Naive B cell (primary cell): ENCODE data around the gene PRKCA. TPM values are rescaled to one million over a fixed set of nuclear protein-coding genes. Genes with fewer than 3 reads are reported as not detected.
"Not testable (repeated sequence)": the region's sequence is repeated elsewhere in the genome, so short reads cannot be mapped to it uniquely, and the experiment has no call there.

Source experiments
- ATAC-seq, 2 donors: fragments of 150-1000 bp; cut with Tn5 transposase; 2 replicates each; pipeline ENCODE4 v1.10.0; 2021; ENCODE audit warnings: low read depth in 2 of 2, mild to moderate bottlenecking in 2 of 2, moderate library complexity in 2 of 2
- DNase-seq: peaks from one replicate; pipeline ENCODE4 v3.0.0; 2022
- H3K27ac Mint-ChIP-seq, 6 donors: one replicate each; pipeline ENCODE4 v1.8.0; 2020 to 2022; ENCODE audit warnings: mild to moderate bottlenecking in 6 of 6, mixed read lengths in 6 of 6, moderate library complexity in 5 of 6, inconsistent platforms in 2 of 6
- H3K27me3 Mint-ChIP-seq, 3 donors: one replicate each; pipeline ENCODE4 v1.8.0; 2021 to 2022; ENCODE audit warnings: mixed read lengths in 3 of 3, mild to moderate bottlenecking in 1 of 3
- H3K36me3 Mint-ChIP-seq, 2 donors: one replicate each; pipeline ENCODE4 v1.8.0; 2020 to 2022; ENCODE audit warnings: mixed read lengths in 2 of 2, inconsistent platforms in 1 of 2, mild to moderate bottlenecking in 1 of 2
- H3K4me1 Mint-ChIP-seq, 3 donors: one replicate each; pipeline ENCODE4 v1.8.0; 2020 to 2022; ENCODE audit warnings: mixed read lengths in 3 of 3, inconsistent platforms in 1 of 3, mild to moderate bottlenecking in 1 of 3, moderate library complexity in 1 of 3
- H3K4me3 Mint-ChIP-seq, 8 donors: one replicate each; pipeline ENCODE4 v1.8.0; 2020 to 2022; ENCODE audit warnings: mild to moderate bottlenecking in 8 of 8, mixed read lengths in 8 of 8, moderate library complexity in 8 of 8, inconsistent platforms in 2 of 8
- H3K9me3 Mint-ChIP-seq, 7 donors: one replicate each; pipeline ENCODE4 v1.8.0; 2020 to 2022; ENCODE audit warnings: mixed read lengths in 7 of 7, mild to moderate bottlenecking in 5 of 7, inconsistent platforms in 2 of 7, moderate library complexity in 1 of 7
- polyA plus RNA-seq, 6 donors: library from polyadenylated mRNA; unstranded; fragments of 300-500 nt; fragmentation: Illumina TruSeq; gene quantifications; one replicate each; pipeline ENCODE4 v1.2.3, GENCODE V29; 2021; ENCODE audit warnings: low read depth in 6 of 6

PRKCA gene
- polyA plus RNA-seq, 6 donors from 2014 or later: 0.03 to 0.06 TPM; not detected in 4

DNA sequence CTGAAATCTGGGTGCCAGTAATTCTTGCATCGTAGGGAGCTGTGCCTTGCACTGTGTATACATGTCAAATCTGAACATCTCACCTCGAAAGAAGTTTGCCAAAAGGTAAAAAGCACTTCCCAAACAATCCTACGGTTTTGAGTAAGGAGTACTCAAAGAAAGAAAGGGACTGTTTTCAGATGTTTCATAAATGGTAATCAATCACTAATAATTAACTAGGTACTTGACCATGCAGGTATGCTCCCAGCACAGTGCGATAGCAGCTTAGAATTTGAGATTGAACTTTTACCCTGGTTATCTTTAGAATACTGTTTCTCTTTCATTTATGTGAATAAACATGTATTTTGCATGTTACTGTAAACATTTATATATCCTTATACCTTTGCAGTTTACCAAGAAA is 39.0 kb downstream of the PRKCA start:
- no peak for ATAC-seq
- H3K4me1 Mint-ChIP-seq: no peaks in the 10 kb centered on the region
- peaks cover 0 to 9% (median 5%) of the 10 kb centered on the region in 3 donors for H3K27me3 Mint-ChIP-seq
- H3K4me3 Mint-ChIP-seq: no peak overlapping the region
- no peak for DNase-seq
- no peak overlapping the region for H3K27ac Mint-ChIP-seq
- no peaks in the 10 kb centered on the region for H3K9me3 Mint-ChIP-seq
- H3K36me3 Mint-ChIP-seq: no peaks in the 10 kb centered on the region

DNA sequence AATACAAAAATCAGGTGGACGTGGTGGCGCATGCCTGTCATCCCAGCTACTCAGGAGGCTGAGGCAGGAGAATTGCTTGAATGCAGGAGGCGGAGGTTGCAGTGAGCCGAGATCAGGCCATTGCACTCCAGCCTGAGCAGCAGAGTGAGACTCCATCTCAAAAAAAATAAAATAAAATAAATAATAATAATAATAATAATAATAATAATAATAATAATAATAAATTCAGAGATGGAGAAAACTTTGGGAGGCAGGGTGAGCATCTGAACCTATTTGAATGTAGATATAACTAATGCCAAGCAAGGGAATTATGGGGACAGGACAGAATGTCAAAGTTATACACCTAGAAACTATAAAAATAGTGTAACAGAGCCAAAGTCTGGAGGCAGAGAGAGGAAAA is 39.9 kb downstream of the PRKCA start:
- not testable (repeated sequence) for ATAC-seq, H3K27me3 Mint-ChIP-seq, H3K27ac Mint-ChIP-seq, H3K9me3 Mint-ChIP-seq, H3K4me3 Mint-ChIP-seq, DNase-seq, H3K36me3 Mint-ChIP-seq, H3K4me1 Mint-ChIP-seq

DNA sequence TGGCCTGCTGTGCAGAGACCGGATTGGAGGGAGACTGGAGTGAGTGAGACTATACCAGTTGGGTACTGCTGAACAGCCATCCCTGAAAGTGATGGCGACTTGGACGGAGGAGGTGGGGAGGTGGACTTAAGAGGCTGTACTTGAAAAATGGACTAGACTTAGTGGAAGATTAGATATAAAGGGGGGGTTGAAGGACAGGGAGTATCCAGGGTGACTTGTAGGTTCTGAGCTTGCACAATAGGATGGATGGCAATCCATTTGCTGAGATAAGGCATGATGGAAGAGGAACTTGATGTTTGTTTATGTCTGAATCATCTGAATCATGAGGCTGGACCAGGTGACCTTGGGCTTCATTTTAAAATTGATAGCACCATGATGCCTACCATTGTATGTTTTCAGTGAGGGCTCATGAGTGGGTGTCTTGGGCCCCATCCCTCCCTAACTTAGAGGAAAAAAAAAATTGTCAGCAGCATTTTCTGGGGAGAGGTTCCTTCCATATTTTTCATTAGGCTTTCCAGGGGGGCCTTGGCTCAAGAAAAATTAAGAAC is 41.2 kb downstream of the PRKCA start:
- Mint-ChIP-seq H3K36me3 (no peaks in the 10 kb centered on the region), H3K4me1 (no peaks in the 10 kb centered on the region), H3K27me3 (peaks cover 0 to 9% (median 6%) of the 10 kb centered on the region in 3 donors), H3K27ac (no peak overlapping the region), H3K9me3 (no peaks in the 10 kb centered on the region), H3K4me3 (no peak overlapping the region)
- DNase-seq (no peak), ATAC-seq (no peak)

DNA sequence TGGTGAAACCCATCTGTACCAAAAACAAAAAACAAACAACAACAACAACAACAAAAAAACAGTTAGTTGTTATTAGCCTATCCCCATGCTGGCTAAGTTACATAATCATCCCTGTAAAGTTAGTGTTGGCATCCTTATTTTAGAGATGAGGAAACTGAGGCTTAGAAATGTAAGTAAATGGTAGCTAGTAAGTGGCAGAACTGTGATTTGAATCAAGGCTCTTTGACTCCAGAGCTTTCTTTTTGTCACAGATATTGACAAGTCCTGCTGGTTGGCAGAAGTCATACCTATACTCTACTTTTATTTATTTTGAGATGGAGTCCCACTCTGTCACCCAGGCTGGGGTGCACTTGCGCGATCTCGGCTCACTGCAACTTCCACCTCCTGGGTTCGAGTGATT is 42.1 kb downstream of the PRKCA start:
- Mint-ChIP-seq H3K4me1 (no peaks in the 10 kb centered on the region), H3K9me3 (no peaks in the 10 kb centered on the region), H3K27me3 (peaks cover 0 to 9% (median 8%) of the 10 kb centered on the region in 3 donors), H3K27ac (no peak overlapping the region), H3K36me3 (no peaks in the 10 kb centered on the region), H3K4me3 (no peak overlapping the region)
- ATAC-seq (no peak), DNase-seq (no peak)

DNA sequence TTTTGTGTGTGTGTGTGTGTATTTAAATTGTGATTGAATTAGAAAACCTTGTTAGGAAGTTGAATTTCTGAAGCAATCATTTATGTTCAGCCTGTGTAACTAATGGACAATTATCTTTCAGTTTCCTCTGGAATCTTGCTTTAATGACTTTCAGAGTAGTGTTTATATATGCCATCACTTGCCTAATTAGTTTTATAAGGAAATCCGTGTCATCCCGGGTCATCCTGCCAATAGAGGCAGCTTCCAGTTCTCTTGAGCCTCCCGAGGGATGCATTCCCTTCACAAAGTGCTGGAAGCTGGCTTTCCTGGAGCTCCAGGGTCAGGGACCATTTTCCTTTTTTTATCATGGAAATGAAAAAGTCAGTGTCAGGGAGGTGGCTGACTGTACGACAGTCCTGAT is 42.9 kb downstream of the PRKCA start:
- H3K27me3 Mint-ChIP-seq: peaks cover 0 to 9% (median 8%) of the 10 kb centered on the region in 3 donors
- no peak overlapping the region for H3K4me3 Mint-ChIP-seq
- no peaks in the 10 kb centered on the region for H3K36me3 Mint-ChIP-seq
- DNase-seq (no peak), ATAC-seq (no peak)
- no peaks in the 10 kb centered on the region for H3K9me3 Mint-ChIP-seq
- no peaks in the 10 kb centered on the region for H3K4me1 Mint-ChIP-seq
- no peak overlapping the region for H3K27ac Mint-ChIP-seq

DNA sequence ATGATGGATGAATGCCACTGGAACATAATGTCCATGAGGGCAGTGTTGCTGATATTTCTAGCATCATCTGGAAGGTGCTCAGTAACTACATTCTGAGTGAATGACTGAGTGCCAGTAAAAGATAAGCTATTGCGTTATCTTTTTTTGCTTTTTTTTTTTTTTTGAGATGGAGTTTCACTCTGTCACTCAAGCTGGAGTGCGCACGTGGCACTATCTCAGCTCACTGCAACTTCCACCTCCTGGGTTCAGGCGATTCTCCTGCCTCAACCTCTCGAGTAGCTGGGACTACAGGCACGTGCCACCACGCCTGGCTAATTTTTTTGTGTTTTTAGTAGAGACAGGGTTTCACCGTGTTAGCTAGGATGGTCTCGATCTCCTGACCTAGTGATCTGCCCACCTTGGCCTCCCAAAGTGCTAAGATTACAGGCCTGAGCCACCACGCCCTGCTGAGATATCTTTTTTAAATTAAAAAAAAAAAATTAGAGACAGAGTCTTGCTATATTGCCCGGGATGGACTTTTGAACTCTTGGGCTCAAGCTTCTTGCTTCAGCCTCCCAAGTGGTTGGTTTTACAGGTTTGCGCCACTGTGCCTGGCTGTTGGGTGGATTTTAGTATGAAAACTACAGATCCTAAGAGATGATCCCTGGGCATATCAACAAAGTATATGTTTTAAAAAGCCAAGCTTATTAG is 43.7 kb downstream of the PRKCA start:
- not testable (repeated sequence) for H3K9me3 Mint-ChIP-seq, ATAC-seq, H3K4me3 Mint-ChIP-seq, H3K27ac Mint-ChIP-seq, H3K27me3 Mint-ChIP-seq, H3K4me1 Mint-ChIP-seq, H3K36me3 Mint-ChIP-seq, DNase-seq

DNA sequence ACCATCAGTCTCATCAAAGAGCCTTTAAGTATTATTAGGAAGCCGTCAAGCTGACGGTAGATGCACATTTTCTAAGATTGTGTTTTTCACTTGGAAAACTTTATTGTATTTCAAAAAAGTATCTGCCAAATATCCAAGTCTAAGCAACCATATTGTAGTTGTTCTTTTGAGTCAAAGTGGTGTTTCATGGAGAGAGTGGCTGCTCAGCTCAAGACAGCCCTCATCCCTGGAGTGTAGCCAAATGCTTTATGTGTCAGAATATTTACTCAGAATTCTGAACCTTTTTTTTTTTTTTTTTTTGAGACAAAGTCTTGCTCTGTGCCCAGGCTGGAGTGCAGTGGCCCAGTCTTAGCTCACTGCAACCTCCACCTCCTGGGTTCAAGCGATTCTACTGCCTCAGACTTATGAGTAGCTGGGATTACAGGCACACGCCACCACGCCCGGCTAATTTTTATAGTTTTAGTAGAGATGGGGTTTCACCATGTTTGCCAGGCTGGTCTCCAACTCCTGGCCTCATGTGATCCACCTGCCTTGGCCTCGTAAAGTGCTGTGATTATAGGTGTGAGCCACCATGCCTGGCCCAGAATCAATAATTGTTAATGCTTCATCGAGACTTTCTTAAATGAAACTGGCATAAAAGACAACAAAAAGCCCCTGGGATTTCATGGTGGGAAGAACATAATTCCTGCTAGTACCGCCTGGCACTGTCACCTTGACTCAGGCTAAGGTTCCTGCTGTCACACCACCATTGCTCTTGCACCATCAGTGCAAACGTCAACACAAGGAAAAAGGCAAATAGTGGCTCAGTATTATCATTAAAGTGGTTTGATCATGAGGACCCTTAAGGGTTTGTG is 45.5 kb downstream of the PRKCA start:
- DNase-seq (no peak), ATAC-seq (no peak)
- H3K9me3 Mint-ChIP-seq: no peaks in the 10 kb centered on the region
- H3K4me3 Mint-ChIP-seq: no peak overlapping the region
- no peaks in the 10 kb centered on the region for H3K4me1 Mint-ChIP-seq
- H3K27me3 Mint-ChIP-seq: peaks cover 0 to 17% (median 8%) of the 10 kb centered on the region in 3 donors
- no peaks in the 10 kb centered on the region for H3K36me3 Mint-ChIP-seq
- H3K27ac Mint-ChIP-seq: no peak overlapping the region

DNA sequence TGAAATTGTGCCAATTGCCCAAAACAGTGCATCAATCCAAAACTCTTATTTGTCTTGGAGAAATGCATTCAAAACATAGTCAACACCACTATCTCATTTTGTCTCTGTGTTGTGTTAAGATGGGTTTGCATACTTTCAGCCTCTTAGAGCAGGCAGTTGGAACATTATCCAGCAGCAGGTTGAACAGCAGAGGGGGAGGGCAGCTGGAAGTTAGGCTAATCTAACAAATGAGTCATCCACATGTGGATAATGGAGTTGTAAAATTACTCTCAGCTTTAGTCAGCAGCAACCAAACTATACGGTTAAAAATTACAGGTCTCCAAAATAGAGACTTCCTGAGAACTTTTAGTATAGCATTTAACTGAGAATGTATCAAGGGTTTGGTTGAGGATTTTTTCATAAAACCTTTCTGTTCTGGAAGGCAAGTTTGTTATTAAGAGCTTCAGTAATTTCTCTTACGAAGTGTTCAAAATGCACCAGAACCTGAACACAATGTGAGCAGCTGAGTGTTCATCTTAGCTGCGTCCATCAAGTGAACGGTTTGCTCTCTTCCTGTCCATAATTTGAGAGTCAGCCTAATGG is 46.3 kb downstream of the PRKCA start:
- ATAC-seq (no peak), DNase-seq (no peak)
- Mint-ChIP-seq H3K4me1 (no peaks in the 10 kb centered on the region), H3K27ac (no peak overlapping the region), H3K9me3 (no peaks in the 10 kb centered on the region), H3K4me3 (no peak overlapping the region), H3K27me3 (peaks cover under 1 to 12% (median 8%) of the 10 kb centered on the region in 3 donors), H3K36me3 (no peaks in the 10 kb centered on the region)

DNA sequence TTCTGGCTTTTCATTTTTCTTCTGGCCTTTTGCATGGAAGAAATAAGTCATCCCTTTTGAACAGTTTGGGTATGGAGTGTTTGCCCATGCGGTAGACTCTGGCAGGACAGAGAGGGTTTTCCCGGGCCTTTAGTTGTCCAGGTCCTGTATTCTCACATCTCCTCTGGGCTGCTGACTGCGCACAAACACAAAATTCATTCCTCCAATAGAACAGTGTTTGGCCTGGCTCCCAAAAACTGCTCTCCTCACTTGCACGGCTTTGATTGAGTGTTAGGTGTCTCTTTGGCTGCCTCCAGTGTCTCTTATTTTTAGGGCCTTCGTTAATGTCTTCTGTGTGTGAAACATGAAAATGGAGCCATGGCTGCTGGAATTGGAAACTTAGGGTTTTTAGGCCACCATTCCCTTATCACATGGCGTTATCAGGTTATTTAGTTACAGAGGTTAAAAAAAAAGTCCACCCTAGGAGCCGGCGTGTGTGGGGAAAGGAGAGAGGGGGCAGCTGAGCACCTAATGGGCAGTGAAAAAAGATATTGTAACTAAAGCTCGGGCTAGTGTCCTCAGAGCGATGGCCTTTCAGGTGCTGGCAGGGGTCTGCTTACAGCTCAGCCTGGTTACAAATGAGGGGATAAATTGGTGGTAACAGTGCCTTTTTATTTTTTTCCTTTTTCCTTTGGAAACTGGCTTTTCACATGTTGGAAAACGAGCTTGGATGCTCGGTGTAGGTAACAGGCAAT is 47.3 kb downstream of the PRKCA start:
- DNase-seq: no peak
- no peaks in the 10 kb centered on the region for H3K4me1 Mint-ChIP-seq
- H3K27me3 Mint-ChIP-seq: peaks cover 4 to 20% (median 9%) of the 10 kb centered on the region in 3 donors
- no peaks in the 10 kb centered on the region for H3K9me3 Mint-ChIP-seq
- no peak for ATAC-seq
- peak overlapping the region in 1 of 6 donors; percentile 58 for H3K27ac Mint-ChIP-seq
- no peak overlapping the region for H3K4me3 Mint-ChIP-seq
- H3K36me3 Mint-ChIP-seq: no peaks in the 10 kb centered on the region

DNA sequence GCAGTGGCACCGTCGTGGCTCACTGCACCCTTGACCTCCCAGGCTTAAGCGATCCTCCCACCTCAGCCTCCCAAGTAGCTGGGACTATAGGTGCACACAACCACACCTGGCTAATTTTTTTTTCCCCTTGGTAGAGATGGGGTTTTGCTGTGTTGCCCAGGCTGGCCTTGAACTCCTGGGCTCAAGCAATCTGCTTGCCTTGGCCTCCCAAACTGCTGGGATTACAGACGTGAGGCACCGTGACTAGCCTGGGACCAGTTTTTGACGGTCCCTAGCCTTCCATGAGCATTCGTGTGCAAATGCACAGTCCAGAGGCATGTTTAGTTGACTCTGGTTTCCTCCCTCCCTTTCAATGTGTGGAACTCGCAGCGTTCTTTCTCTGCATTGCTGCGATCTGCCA is 48.2 kb downstream of the PRKCA start:
- H3K4me3 Mint-ChIP-seq, ATAC-seq, H3K27ac Mint-ChIP-seq, H3K36me3 Mint-ChIP-seq, DNase-seq, H3K9me3 Mint-ChIP-seq, H3K4me1 Mint-ChIP-seq: not testable (repeated sequence)
- H3K27me3 Mint-ChIP-seq: peaks cover 4 to 23% (median 13%) of the 10 kb centered on the region in 3 donors

DNA sequence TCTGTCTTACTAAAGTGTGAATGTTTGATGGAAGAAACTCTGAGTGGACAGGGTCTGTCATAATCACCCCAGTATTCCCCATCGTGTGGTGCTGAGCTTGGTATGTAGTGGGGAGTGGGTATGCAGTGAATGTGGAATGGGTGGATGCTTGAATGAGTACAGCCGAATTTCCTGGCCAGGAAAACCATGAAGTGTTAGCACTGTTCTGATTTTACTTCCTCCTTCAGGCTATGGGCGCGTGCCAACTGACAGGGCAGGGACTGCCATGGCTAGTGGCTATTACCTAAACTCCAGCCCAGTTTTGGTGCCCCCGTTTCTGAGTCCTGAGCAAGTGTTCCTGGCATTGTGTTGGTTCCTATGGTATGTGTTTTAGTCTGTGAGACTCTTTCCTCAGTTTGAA is 48.6 kb downstream of the PRKCA start:
- ATAC-seq: no peak
- H3K27me3 Mint-ChIP-seq: peaks cover 4 to 23% (median 13%) of the 10 kb centered on the region in 3 donors
- H3K36me3 Mint-ChIP-seq: no peaks in the 10 kb centered on the region
- H3K27ac Mint-ChIP-seq: peak overlapping the region in 1 of 6 donors; percentile 71
- no peak overlapping the region for H3K4me3 Mint-ChIP-seq
- no peaks in the 10 kb centered on the region for H3K9me3 Mint-ChIP-seq
- DNase-seq: no peak
- no peaks in the 10 kb centered on the region for H3K4me1 Mint-ChIP-seq

DNA sequence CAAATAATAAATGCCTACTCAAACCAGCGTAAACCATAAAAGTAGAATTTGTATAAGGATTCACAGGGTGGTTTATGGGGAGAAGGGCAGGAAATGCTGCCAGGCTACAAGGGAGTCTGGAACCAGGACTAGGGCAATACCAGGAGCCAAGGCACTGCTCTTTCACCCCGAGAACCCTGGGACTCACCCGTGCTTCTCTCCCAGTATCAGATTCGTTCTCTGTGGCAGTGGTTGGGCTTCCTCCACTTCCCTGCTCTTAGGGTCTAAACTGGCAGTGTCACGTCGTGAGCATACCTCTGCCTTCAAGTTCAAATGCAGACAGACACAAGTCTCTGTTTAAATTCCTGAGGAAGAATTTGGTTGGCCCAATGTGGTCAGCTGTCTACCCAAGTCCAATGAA is 49.3 kb downstream of the PRKCA start:
- Mint-ChIP-seq H3K4me1 (no peaks in the 10 kb centered on the region), H3K36me3 (no peaks in the 10 kb centered on the region), H3K27ac (peak overlapping the region in 1 of 6 donors; percentile 42), H3K9me3 (no peaks in the 10 kb centered on the region), H3K27me3 (peaks cover 4 to 23% (median 14%) of the 10 kb centered on the region in 3 donors), H3K4me3 (no peak overlapping the region)
- ATAC-seq (no peak), DNase-seq (no peak)

DNA sequence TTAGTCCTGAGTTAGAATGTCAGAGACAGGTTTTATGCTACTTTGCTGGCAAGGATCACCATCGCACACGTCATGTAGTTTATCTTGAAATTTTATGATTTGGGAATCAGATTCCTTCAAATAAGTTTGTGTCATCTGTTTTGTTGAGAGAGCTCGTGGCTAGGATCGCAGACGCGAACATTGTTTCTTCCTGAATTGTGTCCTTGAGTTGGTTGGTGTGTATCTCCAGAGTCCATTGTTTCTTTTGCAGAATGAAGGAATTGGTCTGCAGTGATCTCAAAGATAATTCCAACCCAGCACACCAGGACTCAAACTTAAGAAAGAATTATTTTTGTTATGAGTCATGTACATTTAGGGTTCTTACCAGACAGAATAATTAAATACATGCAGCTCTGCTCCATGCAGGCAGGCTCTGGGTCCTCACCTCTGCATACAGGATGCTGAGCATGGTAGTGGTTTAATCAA is 51.6 kb downstream of the PRKCA start:
- H3K4me1 Mint-ChIP-seq: no peaks in the 10 kb centered on the region
- H3K36me3 Mint-ChIP-seq: no peaks in the 10 kb centered on the region
- H3K27me3 Mint-ChIP-seq: peaks cover 4 to 23% (median 10%) of the 10 kb centered on the region in 3 donors

More for the DNA sequence above, 51.6 kb downstream of the PRKCA start:
- no peaks in the 10 kb centered on the region for H3K9me3 Mint-ChIP-seq
- no peak overlapping the region for H3K27ac Mint-ChIP-seq
- H3K4me3 Mint-ChIP-seq: no peak overlapping the region
- DNase-seq (no peak), ATAC-seq (no peak)
